Measurements from ENCODE around the gene SEC14L5. TPM values are rescaled to one million over a fixed set of nuclear protein-coding genes. Genes with fewer than 3 reads are reported as not detected.

The SEC14L5 gene
- total and polyA plus RNA-seq, 2 of the 4 experiments (the other 2 are of a cell fraction), result 0.07 TPM; not detected in 1

DNA sequence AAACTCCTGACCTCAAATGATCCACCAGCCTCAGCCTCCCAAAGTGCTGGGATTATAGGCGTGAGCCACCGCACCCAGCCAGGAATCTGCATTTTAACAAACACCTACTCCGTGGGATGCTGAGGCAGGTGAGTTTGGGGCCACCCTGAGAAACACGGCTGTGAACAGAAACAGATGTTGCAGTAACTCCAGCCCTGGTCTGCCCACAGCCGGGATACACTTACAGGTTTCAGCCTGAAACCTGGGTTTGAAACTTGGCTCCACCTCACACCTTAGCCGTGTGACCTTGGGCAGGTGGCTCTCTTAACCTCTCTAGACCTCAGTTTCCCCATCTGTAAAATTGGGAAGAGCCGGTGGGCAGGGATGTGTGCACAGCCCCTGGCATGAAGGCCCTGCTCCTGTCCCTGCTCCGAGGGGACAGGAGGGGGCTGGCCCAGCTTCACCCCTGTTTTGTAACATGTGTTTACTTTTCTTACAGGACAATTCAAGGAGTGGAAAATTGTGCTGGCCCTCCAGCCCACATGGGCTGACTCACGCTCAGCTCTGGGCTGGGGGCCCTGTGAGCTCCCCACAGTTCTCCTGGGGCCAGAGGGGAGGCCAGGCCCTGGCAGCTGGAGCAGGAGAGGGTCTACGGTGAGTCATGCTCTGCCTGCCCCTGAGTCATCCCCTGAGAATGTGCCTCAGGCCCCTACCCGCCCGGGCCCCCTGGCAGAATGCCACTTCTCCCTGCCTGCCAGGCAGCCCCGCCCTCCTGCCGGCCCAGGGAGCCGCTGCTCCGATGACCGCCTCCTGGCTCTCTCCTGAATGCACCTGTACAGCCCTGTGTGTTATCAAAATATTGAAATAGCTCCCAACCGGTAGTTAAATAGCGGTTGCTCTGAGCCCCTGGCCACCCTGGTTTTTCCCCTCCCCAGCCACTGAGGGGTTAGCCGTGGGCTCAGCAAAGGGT, 13.5 kb upstream of the SEC14L5 start (continued):
- TF ChIP-seq MXI1 (IDR thresholded peaks at IDR 0.05; ENCODE audit: borderline replicate concordance, low read depth, low read length), result peak; percentile 79; the same call in 1 of the 2 replicates
- peak; percentile 24; the same call in 1 of the 2 replicates for TF ChIP-seq NFE2L2 (IDR thresholded peaks at IDR 0.05; ENCODE audit: low read depth, low read length)
- TF ChIP-seq FOS (IDR thresholded peaks at IDR 0.05; ENCODE audit: low read depth, low read length), result peak; percentile 99
